HCT116 (cell line): Measurements from ENCODE around the gene CELF2. TPM values are rescaled to one million over a fixed set of nuclear protein-coding genes. Genes with fewer than 3 reads are reported as not detected.
"Not testable (repeated sequence)": the region's sequence is repeated elsewhere in the genome, so short reads cannot be mapped to it uniquely, and the experiment has no call there.

ENCODE experiments used
- ATAC-seq: fragments of 200-7000 bp; cut with Tn5 transposase; 2 replicates; pipeline ENCODE4 v1.9.1; 2020; ENCODE audit warnings: mild to moderate bottlenecking, moderate library complexity
- BruUV-seq: library from RNA; stranded (reverse); fragments of 400-500 nt; replicated peaks from 2 replicates; lab custom pipeline; 2021; lab: Mats Ljungman, UMichigan
- CTCF ChIA-PET: fragments of 300-600 bp; sonication (Branson Sonifier 250); formaldehyde crosslinking; loops from one replicate; lab custom pipeline; 2021; ENCODE audit warnings: antibody characterized with exemption; lab: Charles Lee
- POLR2A ChIA-PET: fragments of 300-600, 350-600 bp; sonication (Branson Sonifier 250); formaldehyde crosslinking; loops from one replicate; lab custom pipeline; 2021; ENCODE audit warnings: antibody characterized with exemption; lab: Charles Lee
- RAD21 ChIA-PET, 2 experiments: fragments of 300-600 bp; sonication (Branson Sonifier 250); formaldehyde crosslinking; loops; one replicate each; lab custom pipeline; 2023; ENCODE audit warnings: low total read pairs in 2 of 2; ENCODE audit not compliant: uncharacterized antibody in 2 of 2, unreplicated experiment in 2 of 2, low non-redundant PET in 1 of 2; lab: Charles Lee
- DNase-seq: peaks from one replicate; pipeline ENCODE4 v3.0.0-alpha.2; 2010; ENCODE audit warnings: low read depth, low spot score
- H2AFZ ChIP-seq: fragments of 200-600 bp; shearing (Covaris generic), sonication (generic); 2 replicates; pipeline ENCODE4 v1.6.1; 2017; ENCODE audit warnings: low read depth, mixed run types, mixed read lengths, antibody characterized with exemption, low read length; ENCODE audit not compliant: poor library complexity, severe bottlenecking
- H3K27ac ChIP-seq: 2 replicates; pipeline ENCODE4 v1.5.1; 2012; ENCODE audit warnings: low read depth, low read length
- H3K27me3 ChIP-seq: fragments of 200-600 bp; sonication (generic); 2 replicates; pipeline ENCODE4 v1.6.1; 2016; ENCODE audit warnings: mixed run types, low read length, mixed read lengths; ENCODE audit not compliant: insufficient read depth
- H3K36me3 ChIP-seq, 2 experiments: fragments of 200-500 bp in 1 of 2; fragments of 200-600 bp in 1 of 2; sonication (Bioruptor generic) in 1 of 2; sonication (generic) in 1 of 2; 2 replicates each; pipeline versions ENCODE4 v1.5.1 to v1.6.1; 2014 to 2016; ENCODE audit warnings: low read length in 2 of 2, inconsistent platforms in 1 of 2, mixed read lengths in 1 of 2, mixed run types in 1 of 2; ENCODE audit not compliant: insufficient read depth in 2 of 2, control insufficient read depth in 1 of 2
- H3K4me1 ChIP-seq, 2 experiments: fragments of 200-600 bp in 1 of 2; sonication (generic) in 1 of 2; 2 replicates each; pipeline versions ENCODE4 v1.5.1 to v1.6.1; 2012 to 2017; ENCODE audit warnings: low read length in 2 of 2, inconsistent platforms in 1 of 2, mild to moderate bottlenecking in 1 of 2, mixed read lengths in 1 of 2, mixed run types in 1 of 2, moderate library complexity in 1 of 2; ENCODE audit not compliant: insufficient read depth in 2 of 2, control insufficient read depth in 1 of 2
- H3K4me2 ChIP-seq: fragments of 200-600 bp; sonication (generic); 2 replicates; pipeline ENCODE4 v1.6.1; 2017; ENCODE audit warnings: mixed run types, low read length, mixed read lengths
- H3K4me3 ChIP-seq, 2 experiments: fragments of 200-600 bp in 1 of 2; sonication (generic) in 1 of 2; replicated peaks in 1 of 2; 2 replicates each; pipeline ENCODE4 v1.5.1; 2011 to 2016; ENCODE audit warnings: low read length in 2 of 2, control low read depth in 1 of 2, low read depth in 1 of 2, mild to moderate bottlenecking in 1 of 2, mixed read lengths in 1 of 2, mixed run types in 1 of 2
- H3K79me2 ChIP-seq: fragments of 200-600 bp; sonication (generic); 2 replicates; pipeline ENCODE4 v1.6.1; 2017; ENCODE audit warnings: mild to moderate bottlenecking, mixed run types, low read length, moderate library complexity, mixed read lengths; ENCODE audit not compliant: insufficient read depth
- H3K9ac ChIP-seq: fragments of 200-600 bp; sonication (generic); 2 replicates; pipeline ENCODE4 v1.6.1; 2016; ENCODE audit warnings: low read length, mixed read lengths
- H3K9me2 ChIP-seq: fragments of 200-600 bp; sonication (generic), shearing (Covaris generic); 2 replicates; pipeline ENCODE4 v1.6.1; 2017; ENCODE audit warnings: mixed run types, mild to moderate bottlenecking, moderate library complexity; ENCODE audit not compliant: insufficient read depth
- H3K9me3 ChIP-seq, 2 experiments: fragments of 200-500 bp in 1 of 2; fragments of 200-600 bp in 1 of 2; sonication (Bioruptor generic) in 1 of 2; sonication (generic) in 1 of 2; 2 replicates each; pipeline ENCODE4 v1.6.1; 2014 to 2017; ENCODE audit warnings: low read length in 2 of 2, mixed read lengths in 2 of 2, inconsistent platforms in 1 of 2, low read depth in 1 of 2, mild to moderate bottlenecking in 1 of 2, mixed run types in 1 of 2, moderate library complexity in 1 of 2; ENCODE audit not compliant: control insufficient read depth in 1 of 2, insufficient read depth in 1 of 2
- H4K20me1 ChIP-seq: fragments of 200-600 bp; sonication (generic), shearing (Covaris generic); 2 replicates; pipeline ENCODE4 v1.6.1; 2017; ENCODE audit warnings: mixed run types, mild to moderate bottlenecking, moderate library complexity; ENCODE audit not compliant: insufficient read depth
- CEBPB ChIP-seq: IDR thresholded peaks from 2 replicates; pipeline ENCODE4 v1.6.1; 2012; ENCODE audit warnings: low read depth
- CTCF ChIP-seq, 3 experiments: fragments of 200-600 bp in 1 of 3; sonication (generic) in 1 of 3; IDR thresholded peaks in 2 of 3; conservative IDR thresholded peaks in 1 of 3; 2 replicates each; pipeline ENCODE4 v1.5.1; 2012 to 2017; ENCODE audit warnings: low read depth in 2 of 3, low read length in 2 of 3, antibody characterized with exemption in 1 of 3, borderline replicate concordance in 1 of 3, control low read depth in 1 of 3, mild to moderate bottlenecking in 1 of 3, mixed read lengths in 1 of 3, mixed run types in 1 of 3, moderate library complexity in 1 of 3; ENCODE audit not compliant: insufficient read depth in 1 of 3
- EGR1 ChIP-seq: IDR thresholded peaks from 2 replicates; pipeline ENCODE4 v1.6.1; 2012; ENCODE audit warnings: low read depth
- ELF1 ChIP-seq: IDR thresholded peaks from 2 replicates; pipeline ENCODE4 v1.6.1; 2012; ENCODE audit warnings: low read depth, borderline replicate concordance
- FOSL1 ChIP-seq: IDR thresholded peaks from 2 replicates; pipeline ENCODE4 v1.6.1; 2012; ENCODE audit warnings: low read depth
- REST ChIP-seq: IDR thresholded peaks from 2 replicates; pipeline ENCODE4 v1.6.1; 2012; ENCODE audit warnings: low read depth
- YY1 ChIP-seq: IDR thresholded peaks from 2 replicates; pipeline ENCODE4 v1.6.1; 2011; ENCODE audit warnings: low read length, low read depth, moderate library complexity, mild to moderate bottlenecking; ENCODE audit not compliant: insufficient replicate concordance; ENCODE audit errors: extremely low read depth
- ZNF274 ChIP-seq: fragments of 200-500 bp; sonication (Bioruptor generic); IDR thresholded peaks from 2 replicates; pipeline ENCODE4 v1.6.1; 2014; ENCODE audit warnings: mild to moderate bottlenecking, low read depth, low read length, inconsistent platforms
- intact Hi-C: fragments of 100-400 bp; cut with micrococcal nuclease; formaldehyde crosslinking; loops from 2 replicates; pipeline ENCODE4 v1.10.0; 2022
- total RNA-seq: library from RNA; stranded (reverse); gene quantifications from one replicate; pipeline ENCODE4 v1.2.1, GENCODE V29; 2021; ENCODE audit not compliant: unreplicated experiment

The CELF2 gene
- total RNA-seq, 1 experiment from 2014 or later, result 0.66 TPM

DNA sequence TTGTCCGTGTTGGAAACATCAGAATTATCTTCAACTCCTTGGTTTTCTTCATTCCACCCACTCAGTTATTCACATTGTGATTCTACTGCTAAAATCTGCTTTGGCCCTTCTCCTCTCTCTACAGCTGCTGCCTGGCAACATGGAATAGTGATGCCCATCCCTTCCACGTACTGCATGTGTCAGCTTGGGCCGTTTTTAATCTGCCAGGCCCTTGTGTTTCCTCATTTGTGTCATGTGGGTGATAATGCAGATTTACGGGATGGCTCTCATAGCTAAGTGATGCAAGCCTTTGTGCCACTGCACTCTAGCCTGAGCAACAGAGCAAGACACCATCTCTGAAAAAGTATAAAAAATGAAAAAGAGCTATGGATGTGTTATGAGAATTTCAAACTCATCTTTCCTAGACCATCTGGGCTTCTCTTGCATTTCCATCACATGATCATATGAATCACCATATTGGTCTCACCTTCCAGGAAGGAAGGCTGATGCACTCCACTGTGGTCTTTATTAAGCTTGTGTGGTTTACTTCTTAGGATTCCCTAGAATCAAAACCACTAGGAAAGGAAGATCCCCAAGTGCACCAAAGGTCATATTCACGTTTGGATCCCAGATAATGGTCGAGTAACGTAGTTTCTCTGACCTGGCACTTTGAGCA lies 20.6 kb upstream of the CELF2 start:
- ATAC-seq (no peak), DNase-seq (no peak)
- Histone ChIP-seq H3K4me1 (no peaks in the 10 kb centered on the region), H3K27me3 (no peaks in the 10 kb centered on the region), H2AFZ (no peak overlapping the region), H3K9me2 (no peaks in the 10 kb centered on the region), H3K9me3 (peaks cover 4% of the 10 kb centered on the region in 2 experiments; a peak in 2 of 4 replicates), H4K20me1 (no peaks in the 10 kb centered on the region), H3K4me2 (no peak overlapping the region), H3K4me3 (no peak overlapping the region), H3K36me3 (no peaks in the 10 kb centered on the region), H3K27ac (no peak overlapping the region), H3K79me2 (no peaks in the 10 kb centered on the region), H3K9ac (no peak overlapping the region)
- ChIA-PET RAD21 (no interaction called here), CTCF (no interaction called here), POLR2A (no interaction called here)
- BruUV-seq, result no TSS peak
- intact Hi-C loops, result no loop called here
- TF ChIP-seq CTCF (IDR thresholded peaks at IDR 0.05 in 2 of 3, conservative IDR thresholded peaks at IDR 0.05 in 1 of 3; ENCODE audit: borderline replicate concordance in 1 of 3, insufficient read depth in 1 of 3, low read depth in 2 of 3, low read length in 2 of 3) (no peak), FOSL1 (no peak), ZNF274 (no peak), REST (no peak), YY1 (no peak), CEBPB (no peak), EGR1 (no peak), ELF1 (no peak)

- peaks cover 0 to 13% of the 10 kb centered on the region in 2 experiments; a peak in 2 of 4 replicates for H3K9me3 ChIP-seq
- H3K79me2 ChIP-seq, H2AFZ ChIP-seq, BruUV-seq, ATAC-seq, RAD21 ChIA-PET, H4K20me1 ChIP-seq, H3K4me2 ChIP-seq, H3K9me2 ChIP-seq, intact Hi-C loops, H3K36me3 ChIP-seq, H3K27me3 ChIP-seq, CTCF ChIA-PET, H3K4me1 ChIP-seq, H3K9ac ChIP-seq, POLR2A ChIA-PET, H3K4me3 ChIP-seq, H3K27ac ChIP-seq, DNase-seq: not testable (repeated sequence)
These were observed 18.2 kb upstream of the CELF2 start for GRCh38 chr10:10999501-10999900.
